ENCODE results near the gene ADCY1. TPM values are rescaled to one million over a fixed set of nuclear protein-coding genes. Genes with fewer than 3 reads are reported as not detected.

Gene ADCY1
- total RNA-seq (2014; rRNA removed; shearing (Covaris generic)): 1.5 and 1.8 TPM in 2 replicates

DNA sequence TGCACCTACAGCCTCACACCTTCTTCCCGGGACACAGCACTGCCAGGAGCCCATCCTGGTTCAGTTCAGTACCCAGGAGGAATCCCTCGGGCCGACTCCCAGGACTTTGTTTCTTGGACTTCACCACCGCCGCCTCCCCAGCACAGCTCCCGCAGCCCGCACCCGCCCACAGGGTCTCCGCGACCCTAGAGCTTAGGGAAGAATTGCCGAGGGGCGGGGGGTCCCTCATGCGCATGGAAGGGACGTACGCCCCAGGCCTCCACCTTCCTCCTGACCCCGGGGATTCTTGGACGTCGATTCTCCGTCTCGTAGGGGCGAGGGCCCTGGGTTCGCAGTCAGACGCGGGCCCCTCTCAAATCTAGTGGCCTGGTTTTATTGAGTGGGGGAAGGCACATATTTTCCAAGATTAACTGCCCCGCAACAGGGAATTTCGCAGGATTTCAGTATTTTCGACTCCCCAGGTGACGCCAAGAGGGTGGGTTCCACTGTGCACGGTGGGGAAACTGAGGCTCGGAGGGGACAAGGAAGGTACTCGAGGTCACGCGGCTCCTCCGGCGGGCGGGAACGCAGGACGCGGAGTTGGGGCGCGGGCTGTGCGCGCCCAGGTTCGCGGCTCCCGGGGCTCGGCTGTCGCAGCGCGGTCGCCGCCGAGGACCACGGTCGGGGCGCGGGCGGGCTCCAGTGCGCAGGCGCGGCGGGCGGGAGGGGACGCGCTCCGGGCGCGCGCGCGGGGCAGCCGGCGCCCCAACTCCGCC lies at the start of gene ADCY1:
Gene ADCY1 (plus strand): TSS at position 708 of the 755 bp plus-strand sequence. CDS start 176 bp downstream, outside the sequence.

Small RNA genes within 50 kb of the gene (small RNA-seq; reads per million reads assigned to genes)
- not detected for gene AC073325.2
